ENCODE measurements around the gene GPR161. TPM values are rescaled to one million over a fixed set of nuclear protein-coding genes. Genes with fewer than 3 reads are reported as not detected.

The GPR161 gene
- total and polyA plus RNA-seq, 9 donors, result 9.8 to 20.8 (median 15.3) TPM

DNA sequence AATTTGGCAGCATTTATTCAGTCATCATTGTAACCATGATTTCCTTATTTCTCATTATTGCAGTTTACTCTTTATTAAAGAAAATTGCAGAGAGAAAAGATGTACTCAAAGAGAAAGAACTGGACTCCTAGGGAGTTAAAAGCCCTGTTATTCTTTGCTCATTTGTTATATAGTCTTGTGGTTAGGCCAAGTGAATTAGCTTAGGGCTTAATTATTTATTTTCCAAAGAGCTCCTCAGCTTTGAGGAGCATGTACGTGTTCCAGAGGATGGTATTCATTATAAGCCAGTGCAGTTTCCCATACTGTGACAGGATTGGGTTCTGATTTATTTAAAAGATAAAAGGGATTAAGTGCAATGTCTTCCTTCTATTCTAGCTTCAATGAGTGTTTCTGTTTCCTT is 86.4 kb downstream of the GPR161 start:
- peaks cover 4% of the 10 kb centered on the region for H3K36me3 ChIP-seq (ENCODE audit: control insufficient read depth, insufficient read depth, low read length)
- H3K4me1 ChIP-seq (ENCODE audit: control insufficient read depth, insufficient read depth, low read length), result no peaks in the 10 kb centered on the region
- no peaks in the 10 kb centered on the region for H3K9me3 ChIP-seq (replicated peaks; ENCODE audit: control insufficient read depth, low read depth, low read length)
- no peak overlapping the region for H3K4me3 ChIP-seq (ENCODE audit: low read length)
- no peak for DNase-seq
- no peak overlapping the region for H3K27ac ChIP-seq (ENCODE audit: low read length)
- WGBS (ENCODE audit: insufficient coverage), result no CpG with 5 or more reads among the region's 1 CpG
- H3K27me3 ChIP-seq (ENCODE audit: control insufficient read depth, insufficient read depth, low read length), result no peaks in the 10 kb centered on the region

DNA sequence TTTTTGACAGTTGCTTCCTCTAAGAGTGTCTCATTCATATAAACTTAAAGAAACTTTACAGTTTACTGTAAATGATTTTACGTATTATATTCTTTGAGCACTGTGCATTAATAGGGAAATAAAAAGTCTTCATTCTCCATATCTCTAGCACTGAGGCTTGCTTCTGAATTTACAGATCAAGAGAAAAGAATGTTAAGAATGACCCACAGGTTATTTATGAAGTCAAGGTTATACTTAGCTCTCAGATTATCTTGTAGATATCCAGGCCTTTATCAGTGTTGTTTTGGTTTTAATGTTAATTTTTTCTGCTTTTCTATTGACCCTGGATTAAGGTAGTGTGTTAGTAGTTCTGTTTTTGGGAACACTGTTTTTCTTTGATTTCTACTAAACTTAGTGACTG is 91.4 kb downstream of the GPR161 start:
- Histone ChIP-seq H3K27me3 (ENCODE audit: control insufficient read depth, insufficient read depth, low read length) (no peaks in the 10 kb centered on the region), H3K9me3 (replicated peaks; ENCODE audit: control insufficient read depth, low read depth, low read length) (no peaks in the 10 kb centered on the region), H3K4me3 (ENCODE audit: low read length) (no peak overlapping the region), H3K36me3 (ENCODE audit: control insufficient read depth, insufficient read depth, low read length) (peaks cover 13% of the 10 kb centered on the region), H3K4me1 (ENCODE audit: control insufficient read depth, insufficient read depth, low read length) (no peaks in the 10 kb centered on the region), H3K27ac (ENCODE audit: low read length) (no peak overlapping the region)
- no CpG with 5 or more reads among the region's 1 CpG for WGBS (ENCODE audit: insufficient coverage)
- DNase-seq, result no peak

GRCh38 chr1:168042362-168042761 is 94.4 kb downstream of the GPR161 start:
- no peak for DNase-seq
- H3K4me1 ChIP-seq (ENCODE audit: control insufficient read depth, insufficient read depth, low read length), result no peaks in the 10 kb centered on the region
- WGBS (ENCODE audit: insufficient coverage), result no CpG with 5 or more reads among the region's 2 CpGs
- H3K4me3 ChIP-seq (ENCODE audit: low read length), result no peak overlapping the region
- H3K9me3 ChIP-seq (replicated peaks; ENCODE audit: control insufficient read depth, low read depth, low read length), result no peaks in the 10 kb centered on the region
- no peak overlapping the region for H3K27ac ChIP-seq (ENCODE audit: low read length)
- no peaks in the 10 kb centered on the region for H3K27me3 ChIP-seq (ENCODE audit: control insufficient read depth, insufficient read depth, low read length)
- H3K36me3 ChIP-seq (ENCODE audit: control insufficient read depth, insufficient read depth, low read length), result peaks cover 14% of the 10 kb centered on the region

- DNase-seq, result no peak
- no CpG with 5 or more reads among the region's 5 CpGs for WGBS (ENCODE audit: insufficient coverage)
- no peaks in the 10 kb centered on the region for H3K9me3 ChIP-seq (replicated peaks; ENCODE audit: control insufficient read depth, low read depth, low read length)
- no peak overlapping the region for H3K4me3 ChIP-seq (ENCODE audit: low read length)
- H3K27me3 ChIP-seq (ENCODE audit: control insufficient read depth, insufficient read depth, low read length), result no peaks in the 10 kb centered on the region
- no peak overlapping the region for H3K27ac ChIP-seq (ENCODE audit: low read length)
- no peaks in the 10 kb centered on the region for H3K4me1 ChIP-seq (ENCODE audit: control insufficient read depth, insufficient read depth, low read length)
- peaks cover 4% of the 10 kb centered on the region for H3K36me3 ChIP-seq (ENCODE audit: control insufficient read depth, insufficient read depth, low read length)
Measured at GRCh38 chr1:168035345-168035744, 101.4 kb downstream of the GPR161 start.

GRCh38 chr1:168032029-168032428 is 104.7 kb downstream of the GPR161 start:
- WGBS (ENCODE audit: insufficient coverage), result no CpG with 5 or more reads among the region's 1 CpG
- Histone ChIP-seq H3K36me3 (ENCODE audit: control insufficient read depth, insufficient read depth, low read length) (peaks cover 2% of the 10 kb centered on the region), H3K4me3 (ENCODE audit: low read length) (no peak overlapping the region), H3K27ac (ENCODE audit: low read length) (no peak overlapping the region), H3K9me3 (replicated peaks; ENCODE audit: control insufficient read depth, low read depth, low read length) (no peaks in the 10 kb centered on the region), H3K27me3 (ENCODE audit: control insufficient read depth, insufficient read depth, low read length) (no peaks in the 10 kb centered on the region), H3K4me1 (ENCODE audit: control insufficient read depth, insufficient read depth, low read length) (no peaks in the 10 kb centered on the region)
- peak; percentile 27 for DNase-seq

GRCh38 chr1:168031627-168032026 is 105.1 kb downstream of the GPR161 start:
- no peaks in the 10 kb centered on the region for H3K27me3 ChIP-seq (ENCODE audit: control insufficient read depth, insufficient read depth, low read length)
- H3K9me3 ChIP-seq (replicated peaks; ENCODE audit: control insufficient read depth, low read depth, low read length), result no peaks in the 10 kb centered on the region
- H3K36me3 ChIP-seq (ENCODE audit: control insufficient read depth, insufficient read depth, low read length), result peaks cover 2% of the 10 kb centered on the region
- no CpG with 5 or more reads among the region's 4 CpGs for WGBS (ENCODE audit: insufficient coverage)
- no peak overlapping the region for H3K27ac ChIP-seq (ENCODE audit: low read length)
- no peak overlapping the region for H3K4me3 ChIP-seq (ENCODE audit: low read length)
- H3K4me1 ChIP-seq (ENCODE audit: control insufficient read depth, insufficient read depth, low read length), result no peaks in the 10 kb centered on the region
- no peak for DNase-seq

- 100% methylated on average over 1 of the region's 5 CpGs for WGBS (ENCODE audit: insufficient coverage)
- Histone ChIP-seq H3K36me3 (ENCODE audit: control insufficient read depth, insufficient read depth, low read length) (peaks cover 2% of the 10 kb centered on the region), H3K27ac (ENCODE audit: low read length) (no peak overlapping the region), H3K4me1 (ENCODE audit: control insufficient read depth, insufficient read depth, low read length) (no peaks in the 10 kb centered on the region), H3K4me3 (ENCODE audit: low read length) (no peak overlapping the region), H3K9me3 (replicated peaks; ENCODE audit: control insufficient read depth, low read depth, low read length) (no peaks in the 10 kb centered on the region), H3K27me3 (ENCODE audit: control insufficient read depth, insufficient read depth, low read length) (no peaks in the 10 kb centered on the region)
- DNase-seq, result no peak
Measured at GRCh38 chr1:168031198-168031597, 105.5 kb downstream of the GPR161 start.

Other genes starting within 250 kb of the GPR161 start
- 0.18 TPM for gene ADCY10, start 222.8 kb downstream of the GPR161 start, total RNA-seq
- gene ADCY10, start 222.8 kb downstream of the GPR161 start, polyA plus RNA-seq (ENCODE audit: insufficient read depth in 1 of 8, insufficient read length in 8 of 8, low replicate concordance in 1 of 8), result under 1 TPM; 0.03 to 0.21 (median 0.08) TPM
- gene DCAF6, start 200.2 kb downstream of the GPR161 start, total RNA-seq, result 91.0 TPM
- gene DCAF6, start 200.2 kb downstream of the GPR161 start, polyA plus RNA-seq (ENCODE audit: insufficient read depth in 1 of 8, insufficient read length in 8 of 8, low replicate concordance in 1 of 8), result 100 to 1,000 TPM in 7 of 8 donors, 10 to 100 TPM in 1; 95.6 to 130 (median 110) TPM
- 78.0 TPM for gene MPC2, start 199.9 kb downstream of the GPR161 start, total RNA-seq
- gene MPC2, start 199.9 kb downstream of the GPR161 start, polyA plus RNA-seq (ENCODE audit: insufficient read depth in 1 of 8, insufficient read length in 8 of 8, low replicate concordance in 1 of 8), result 10 to 100 TPM; 63.0 to 74.6 (median 67.6) TPM
- gene TIPRL, start 42.0 kb upstream of the GPR161 start, total RNA-seq, result 30.9 TPM
- 10 to 100 TPM; 26.2 to 36.1 (median 32.4) TPM for gene TIPRL, start 42.0 kb upstream of the GPR161 start, polyA plus RNA-seq (ENCODE audit: insufficient read depth in 1 of 8, insufficient read length in 8 of 8, low replicate concordance in 1 of 8)
- gene SFT2D2, start 89.1 kb upstream of the GPR161 start, total RNA-seq, result 15.7 TPM
- gene SFT2D2, start 89.1 kb upstream of the GPR161 start, polyA plus RNA-seq (ENCODE audit: insufficient read depth in 1 of 8, insufficient read length in 8 of 8, low replicate concordance in 1 of 8), result 1 to 10 TPM; 6.1 to 9.3 (median 7.8) TPM
- gene TBX19, start 143.9 kb upstream of the GPR161 start, total RNA-seq, result 0.80 TPM
- gene TBX19, start 143.9 kb upstream of the GPR161 start, polyA plus RNA-seq (ENCODE audit: insufficient read depth in 1 of 8, insufficient read length in 8 of 8, low replicate concordance in 1 of 8), result 1 to 10 TPM; 1.2 to 1.9 (median 1.5) TPM

Measured in muscle of leg (tissue), 11 donors.